ENCODE data around the gene RASL11B. TPM values are rescaled to one million over a fixed set of nuclear protein-coding genes. Genes with fewer than 3 reads are reported as not detected.

Gene RASL11B
- total and polyA plus RNA-seq, 2 of the 13 experiments (the other 11 are each of a cell fraction or from before 2014, with no cell fraction given), result 0.07 to 0.20 TPM

DNA sequence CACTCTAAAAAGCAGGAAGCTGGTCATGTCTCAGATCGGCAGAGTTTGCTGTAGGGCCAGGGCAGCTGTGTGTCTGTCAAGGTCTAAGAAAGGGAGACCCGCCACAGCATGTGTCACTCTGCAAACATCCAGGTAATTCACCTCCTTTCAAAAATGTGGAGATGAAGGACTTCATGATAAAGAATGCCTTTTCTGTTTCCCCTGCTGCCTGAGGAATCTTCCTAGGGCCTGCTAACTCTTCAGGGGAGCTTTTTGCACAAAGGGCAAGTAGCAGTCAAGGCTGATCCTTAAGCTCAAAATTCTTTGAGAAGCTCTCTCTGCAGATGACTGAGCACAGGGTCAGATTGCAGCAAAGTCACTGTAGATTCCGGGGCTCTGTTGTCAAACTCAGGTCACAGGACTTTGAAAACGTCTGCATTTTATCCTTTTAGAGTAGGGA, 21.1 kb downstream of the RASL11B start:
- ChIA-PET CTCF (ENCODE audit: low intra/inter-chr PET ratio, low total read pairs) (no interaction called here), POLR2A (no interaction called here)
- no peak for DNase-seq (ENCODE audit: low spot score)
- Histone ChIP-seq H3K4me3 (replicated peaks in 1 of 3; ENCODE audit: insufficient read depth in 1 of 3, low read depth in 2 of 3, low read length in 3 of 3) (no peak overlapping the region), H3K4me2 (ENCODE audit: low read depth, low read length) (no peak overlapping the region), H3K79me2 (ENCODE audit: insufficient read depth, low read length) (no peaks in the 10 kb centered on the region), H4K20me1 (ENCODE audit: insufficient read depth, low read length) (no peaks in the 10 kb centered on the region), H3K9ac (ENCODE audit: insufficient read depth, low read depth, low read length) (no peak overlapping the region), H3K27ac (ENCODE audit: extremely low read length, insufficient read depth, low read length) (no peak overlapping the region), H3K27me3 (ENCODE audit: control insufficient read depth in 1 of 2, insufficient read depth in 2 of 2, low read length in 2 of 2) (no peaks in the 10 kb centered on the region; a peak in 1 of 5 replicates), H3K4me1 (ENCODE audit: insufficient read depth, low read length) (no peaks in the 10 kb centered on the region), H2AFZ (ENCODE audit: low read length) (no peak overlapping the region), H3K9me3 (ENCODE audit: low read length) (no peaks in the 10 kb centered on the region), H3K36me3 (replicated peaks in 1 of 2; ENCODE audit: control insufficient read depth in 1 of 2, insufficient read depth in 2 of 2, low read length in 2 of 2) (no peaks in the 10 kb centered on the region)
- FAIRE-seq, result no peak
- in situ Hi-C loops (cut with HindIII; ENCODE audit: extremely low pct_ligation_motif_present, low pct_unique_long_range_greater_than_20kb) (no loop called here), intact Hi-C loops (cut with micrococcal nuclease; ENCODE audit: unreplicated experiment) (no loop called here)
- 66% methylated on average over 4 of the region's 4 CpGs for WGBS (ENCODE audit: low lambda C conversion rate)
- no TSS peak for BruUV-seq (replicated peaks)
- TF ChIP-seq ZNF788 (CRISPR knock-in tag; IDR thresholded peaks at IDR 0.05; ENCODE audit: borderline replicate concordance) (no peak), YEATS2 (CRISPR knock-in tag; IDR thresholded peaks at IDR 0.05; ENCODE audit: borderline replicate concordance) (no peak), ZNF34 (CRISPR knock-in tag; IDR thresholded peaks at IDR 0.05; ENCODE audit: borderline replicate concordance) (no peak), PCBP2 (optimal IDR thresholded peaks at IDR 0.05; ENCODE audit: low read depth, low read length, poor library complexity, severe bottlenecking) (no peak), ZNF883 (CRISPR knock-in tag; IDR thresholded peaks at IDR 0.05; ENCODE audit: not compliant biosample characterization) (no peak), ZNF205 (CRISPR knock-in tag; IDR thresholded peaks at IDR 0.05) (no peak), RXRB (CRISPR knock-in tag; IDR thresholded peaks at IDR 0.05; ENCODE audit: borderline replicate concordance) (no peak), ZNF558 (CRISPR knock-in tag; IDR thresholded peaks at IDR 0.05; ENCODE audit: borderline replicate concordance) (no peak)
- TF ChIP-seq, protein P1, sequence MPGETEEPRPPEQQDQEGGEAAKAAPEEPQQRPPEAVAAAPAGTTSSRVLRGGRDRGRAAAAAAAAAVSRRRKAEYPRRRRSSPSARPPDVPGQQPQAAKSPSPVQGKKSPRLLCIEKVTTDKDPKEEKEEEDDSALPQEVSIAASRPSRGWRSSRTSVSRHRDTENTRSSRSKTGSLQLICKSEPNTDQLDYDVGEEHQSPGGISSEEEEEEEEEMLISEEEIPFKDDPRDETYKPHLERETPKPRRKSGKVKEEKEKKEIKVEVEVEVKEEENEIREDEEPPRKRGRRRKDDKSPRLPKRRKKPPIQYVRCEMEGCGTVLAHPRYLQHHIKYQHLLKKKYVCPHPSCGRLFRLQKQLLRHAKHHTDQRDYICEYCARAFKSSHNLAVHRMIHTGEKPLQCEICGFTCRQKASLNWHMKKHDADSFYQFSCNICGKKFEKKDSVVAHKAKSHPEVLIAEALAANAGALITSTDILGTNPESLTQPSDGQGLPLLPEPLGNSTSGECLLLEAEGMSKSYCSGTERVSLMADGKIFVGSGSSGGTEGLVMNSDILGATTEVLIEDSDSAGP (CRISPR knock-in tag; IDR thresholded peaks at IDR 0.05; ENCODE audit: borderline replicate concordance), result no peak
- no peak for ATAC-seq

Data from HepG2 (cell line).